Measurements from ENCODE around the gene MCTP1.

MCTP1 gene

GRCh38 chr5:94693043-94693822 is 591.7 kb downstream of the MCTP1 start:
- no peak for TF ChIP-seq ZFX (IDR thresholded peaks at IDR 0.05; ENCODE audit: borderline replicate concordance)
- TF ChIP-seq CTCF (IDR thresholded peaks at IDR 0.05), result peak; percentile 50
- no peak overlapping the region for H3K27ac ChIP-seq

- TF ChIP-seq ZFX (IDR thresholded peaks at IDR 0.05; ENCODE audit: borderline replicate concordance) (no peak), CTCF (IDR thresholded peaks at IDR 0.05) (no peak)
- H3K27ac ChIP-seq, result no peak overlapping the region
These were observed 592.3 kb downstream of the MCTP1 start for GRCh38 chr5:94692581-94692980.

- TF ChIP-seq ZFX (IDR thresholded peaks at IDR 0.05; ENCODE audit: borderline replicate concordance), result no peak
- no peak for TF ChIP-seq CTCF (IDR thresholded peaks at IDR 0.05)
- no peak overlapping the region for H3K27ac ChIP-seq
These were observed 592.9 kb downstream of the MCTP1 start for GRCh38 chr5:94691949-94692348.

- H3K27ac ChIP-seq, result no peak overlapping the region
These were observed 593.6 kb downstream of the MCTP1 start for GRCh38 chr5:94691291-94691690.

GRCh38 chr5:94690778-94691177 is 594.1 kb downstream of the MCTP1 start:
- no peak for TF ChIP-seq ZFX (IDR thresholded peaks at IDR 0.05; ENCODE audit: borderline replicate concordance)
- TF ChIP-seq CTCF (IDR thresholded peaks at IDR 0.05), result no peak
- H3K27ac ChIP-seq, result no peak overlapping the region

More at GRCh38 chr5:94691291-94691690, 593.6 kb downstream of the MCTP1 start:
- no peak for TF ChIP-seq ZFX (IDR thresholded peaks at IDR 0.05; ENCODE audit: borderline replicate concordance)
- TF ChIP-seq CTCF (IDR thresholded peaks at IDR 0.05), result no peak

- TF ChIP-seq CTCF (IDR thresholded peaks at IDR 0.05) (no peak), ZFX (IDR thresholded peaks at IDR 0.05; ENCODE audit: borderline replicate concordance) (no peak)
These were observed 595.0 kb downstream of the MCTP1 start for GRCh38 chr5:94689908-94690307.

GRCh38 chr5:94682814-94683520 is 601.9 kb downstream of the MCTP1 start:
- no peak overlapping the region for H3K27ac ChIP-seq
- TF ChIP-seq ZFX (IDR thresholded peaks at IDR 0.05; ENCODE audit: borderline replicate concordance), result no peak
- TF ChIP-seq CTCF (IDR thresholded peaks at IDR 0.05), result no peak

More at GRCh38 chr5:94689908-94690307, 595.0 kb downstream of the MCTP1 start:
- H3K27ac ChIP-seq, result no peak overlapping the region
